PC-3 (cell line): ENCODE data around the gene SNX32. TPM values are rescaled to one million over a fixed set of nuclear protein-coding genes. Genes with fewer than 3 reads are reported as not detected.
"Not testable (repeated sequence)": the region's sequence is repeated elsewhere in the genome, so short reads cannot be mapped to it uniquely, and the experiment has no call there.

Experiments used
- ATAC-seq: fragments of 200-7000 bp; cut with Tn5 transposase; 2 replicates; pipeline ENCODE4 v1.9.1; 2020; ENCODE audit warnings: mild to moderate bottlenecking, moderate library complexity
- BruUV-seq: library from RNA; stranded (reverse); fragments of 400-500 nt; replicated peaks from 2 replicates; lab custom pipeline; 2021; lab: Mats Ljungman, UMichigan
- CTCF ChIA-PET: fragments of 300-600 bp; sonication (Branson Sonifier 250); formaldehyde crosslinking; loops from one replicate; lab custom pipeline; 2022; ENCODE audit warnings: antibody characterized with exemption; lab: Charles Lee
- POLR2A ChIA-PET: fragments of 300-600 bp; sonication (Branson Sonifier 250); formaldehyde crosslinking; loops from one replicate; lab custom pipeline; 2022; ENCODE audit warnings: antibody characterized with exemption; ENCODE audit not compliant: unreplicated experiment; lab: Charles Lee
- DNase-seq: peaks from one replicate; pipeline ENCODE4 v3.0.0-alpha.2; 2015
- H2AFZ ChIP-seq: fragments of 300-600 bp; sonication (generic); 2 replicates; pipeline ENCODE4 v1.6.0; 2016; ENCODE audit warnings: antibody characterized with exemption, low read length
- H3F3A ChIP-seq: fragments of 300-600 bp; sonication (generic); one replicate; pipeline ENCODE4 v1.6.0; 2017; ENCODE audit warnings: antibody characterized with exemption, low read length, control low read depth, mild to moderate bottlenecking; ENCODE audit not compliant: unreplicated experiment
- H3K27ac ChIP-seq: fragments of 300-600 bp; sonication (generic); 2 replicates; pipeline ENCODE4 v1.5.1; 2016; ENCODE audit warnings: mild to moderate bottlenecking, low read length
- H3K27me3 ChIP-seq: fragments of 300-600 bp; sonication (generic); 2 replicates; pipeline ENCODE4 v1.6.1; 2016; ENCODE audit warnings: low read length, mixed read lengths
- H3K36me3 ChIP-seq: fragments of 300-600 bp; sonication (generic); 2 replicates; pipeline ENCODE4 v1.6.1; 2016; ENCODE audit warnings: low read depth, mixed run types, low read length, mixed read lengths
- H3K4me1 ChIP-seq: fragments of 300-600 bp; sonication (generic); 2 replicates; pipeline ENCODE4 v1.5.1; 2016; ENCODE audit warnings: low read length; ENCODE audit not compliant: insufficient read depth
- H3K4me2 ChIP-seq: fragments of 300-600 bp; sonication (generic); 2 replicates; pipeline ENCODE4 v1.6.0; 2016; ENCODE audit warnings: low read length
- H3K4me3 ChIP-seq: fragments of 300-600 bp; sonication (generic); 2 replicates; pipeline ENCODE4 v1.5.1; 2016; ENCODE audit warnings: mild to moderate bottlenecking, low read length, mixed read lengths
- H3K79me2 ChIP-seq: fragments of 300-600 bp; sonication (generic); 2 replicates; pipeline ENCODE4 v1.6.1; 2017; ENCODE audit warnings: low read length, mixed read lengths
- H3K9ac ChIP-seq: fragments of 300-600 bp; sonication (generic); 2 replicates; pipeline ENCODE4 v1.6.0; 2016; ENCODE audit warnings: mild to moderate bottlenecking, low read length
- H3K9me2 ChIP-seq: fragments of 300-600 bp; sonication (generic); replicated peaks from 2 replicates; pipeline ENCODE4 v1.6.1; 2016; ENCODE audit warnings: mixed run types, low read length, mixed read lengths
- H3K9me3 ChIP-seq: fragments of 300-600 bp; sonication (generic); 2 replicates; pipeline ENCODE4 v1.6.1; 2016; ENCODE audit warnings: low read length, mixed read lengths
- H4K20me1 ChIP-seq: fragments of 300-600 bp; sonication (generic); 2 replicates; pipeline ENCODE4 v1.6.1; 2016; ENCODE audit warnings: low read length, mixed read lengths
- CTCF ChIP-seq: fragments of 300-600 bp; sonication (generic); conservative IDR thresholded peaks from 2 replicates; pipeline ENCODE4 v1.5.1; 2017; ENCODE audit warnings: antibody characterized with exemption, low read depth, mild to moderate bottlenecking, low read length
- EZH2 ChIP-seq: fragments of 300-600 bp; sonication (generic); IDR thresholded peaks from one replicate; pipeline ENCODE4 v1.6.1; 2017; ENCODE audit warnings: antibody characterized with exemption, mild to moderate bottlenecking, low read length; ENCODE audit not compliant: unreplicated experiment
- intact Hi-C: fragments of 100-400 bp; cut with micrococcal nuclease; formaldehyde crosslinking; loops from 2 replicates; pipeline ENCODE4 v1.9.0; 2023
- total RNA-seq: library from RNA; depleted of rRNA; stranded (reverse); fragments of >200 nt; gene quantifications from 2 replicates; pipeline ENCODE4 v1.2.3, GENCODE V29; 2014

The SNX32 gene
- total RNA-seq, 1 experiment from 2014 or later, result not detected

- ATAC-seq (no peak), DNase-seq (no peak)
- TF ChIP-seq CTCF, result no peak
- no TSS peak for BruUV-seq
- POLR2A ChIA-PET, result interaction anchor here (0.7 kb wide), 1 partner anchor 26 kb away, joined by 11 read pairs; no protein-coding TSS in a partner anchor
- Histone ChIP-seq H3K9me3 (no peaks in the 10 kb centered on the region), H3K4me2 (no peak overlapping the region), H3F3A (no peaks in the 10 kb centered on the region), H3K79me2 (no peaks in the 10 kb centered on the region), H3K9ac (no peak overlapping the region), H3K36me3 (no peaks in the 10 kb centered on the region), H3K4me1 (no peaks in the 10 kb centered on the region), H3K27me3 (peaks cover 18% of the 10 kb centered on the region; the same call in 1 of the 2 replicates), H2AFZ (no peak overlapping the region), H3K27ac (no peak overlapping the region), H3K4me3 (no peak overlapping the region), H3K9me2 (no peaks in the 10 kb centered on the region), H4K20me1 (no peaks in the 10 kb centered on the region)
- intact Hi-C loops, result no loop called here
- CTCF ChIA-PET, result interaction anchor here (0.7 kb wide), 1 partner anchor 17 kb away, joined by 4 read pairs; no protein-coding TSS in a partner anchor
Observed at GRCh38 chr11:65829459-65829858, 4.3 kb upstream of the SNX32 start.

- POLR2A ChIA-PET, result interaction anchor here (0.6 to 0.7 kb wide), 2 partner anchors 33 to 154 kb away, joined by 5 to 13 read pairs; no protein-coding TSS in a partner anchor
- H3K9ac ChIP-seq, H3K9me2 ChIP-seq, H3K9me3 ChIP-seq, H3K27ac ChIP-seq, H3K4me3 ChIP-seq, H3K4me2 ChIP-seq, ATAC-seq, H3K79me2 ChIP-seq, H3K36me3 ChIP-seq, H3K4me1 ChIP-seq, H4K20me1 ChIP-seq, DNase-seq, intact Hi-C loops, H3F3A ChIP-seq, H2AFZ ChIP-seq, BruUV-seq: not testable (repeated sequence)
- CTCF ChIA-PET, result interaction anchor here (0.6 kb wide), 1 partner anchor 63 kb away, joined by 7 read pairs; no protein-coding TSS in a partner anchor
- H3K27me3 ChIP-seq, result peaks cover 20% of the 10 kb centered on the region; the same call in 1 of the 2 replicates
Observed at GRCh38 chr11:65832231-65832630, 1.5 kb upstream of the SNX32 start.

GRCh38 chr11:65834202-65834601 is 439 bp downstream of the SNX32 start:
- DNase-seq, result no peak
- POLR2A ChIA-PET, result no interaction called here
- Histone ChIP-seq H3K27ac (no peak overlapping the region), H3K79me2 (no peaks in the 10 kb centered on the region), H3K36me3 (no peaks in the 10 kb centered on the region), H4K20me1 (no peaks in the 10 kb centered on the region), H3K4me1 (no peaks in the 10 kb centered on the region), H3K9me3 (no peaks in the 10 kb centered on the region), H3K9ac (no peak overlapping the region), H3K27me3 (peaks cover 20% of the 10 kb centered on the region; the same call in 1 of the 2 replicates), H3F3A (no peaks in the 10 kb centered on the region), H3K9me2 (no peaks in the 10 kb centered on the region), H3K4me3 (peak overlapping the region; percentile 43; the same call in 1 of the 2 replicates), H2AFZ (peak overlapping the region; percentile 63; the same call in 1 of the 2 replicates), H3K4me2 (peak overlapping the region; percentile 63)
- CTCF ChIA-PET, result no interaction called here
- peak; percentile 12; the same call in 1 of the 2 replicates for ATAC-seq
- no TSS peak for BruUV-seq
- intact Hi-C loops, result no loop called here
- no peak for TF ChIP-seq EZH2
- TF ChIP-seq CTCF, result no peak
